ENCODE measurements around the gene ATP13A2.

ATP13A2 gene

DNA sequence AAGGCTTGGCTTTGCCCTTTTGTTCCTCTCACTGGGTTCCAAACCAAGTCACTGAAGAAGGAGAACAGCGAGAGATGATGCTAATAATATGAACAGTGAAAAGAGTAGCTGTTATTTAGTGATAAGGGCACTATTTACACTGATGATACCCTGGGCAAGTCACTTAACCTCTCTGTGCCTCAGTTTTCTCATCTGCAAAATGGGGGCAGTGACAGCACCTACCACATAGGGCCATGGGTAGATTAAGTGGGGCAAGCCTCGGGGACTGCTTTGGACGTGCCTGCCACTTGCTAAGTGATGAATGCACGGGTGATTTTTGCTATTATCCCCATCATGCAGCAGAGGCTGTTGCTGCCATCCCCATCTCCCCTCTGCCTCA is 9.2 kb downstream of the ATP13A2 start:
- no peak for DNase-seq

DNA sequence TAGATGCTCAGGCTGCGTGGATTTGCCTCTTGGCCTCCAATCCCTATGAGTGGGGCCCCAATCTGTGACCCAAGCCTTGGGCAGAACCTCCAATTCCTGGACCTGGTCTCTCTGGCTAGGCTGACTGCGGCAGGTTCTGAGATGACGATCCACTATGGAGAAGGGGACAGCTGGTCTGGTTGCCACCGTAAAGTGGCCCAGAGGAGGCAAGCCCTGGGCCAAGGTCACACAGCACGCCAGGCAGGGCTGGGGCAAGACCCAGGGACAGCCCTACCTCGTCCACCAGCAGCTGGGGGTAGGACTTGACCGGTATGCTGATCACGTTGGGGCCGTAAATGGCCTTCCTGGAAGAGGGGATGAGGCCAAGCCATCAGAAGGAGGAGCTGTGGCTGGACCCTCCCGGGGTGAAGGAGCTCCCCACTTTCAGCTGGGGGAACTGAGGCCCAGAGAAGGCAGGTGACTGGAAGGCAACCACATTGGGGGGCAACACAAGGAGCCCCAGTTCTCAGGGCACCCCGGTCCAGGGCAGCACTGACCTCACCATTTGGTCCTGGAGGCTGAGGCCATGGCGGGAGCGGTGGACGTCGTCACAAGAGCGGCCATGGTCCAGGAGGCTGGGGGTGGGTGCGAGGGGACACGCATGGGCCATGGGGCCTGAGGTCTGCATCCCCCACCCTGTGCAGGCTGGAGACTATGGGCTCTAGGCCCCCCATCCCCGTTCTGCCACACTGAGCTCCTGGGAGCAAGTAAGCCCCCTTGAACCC is 9.8 kb downstream of the ATP13A2 start:
- no peak for DNase-seq

DNA sequence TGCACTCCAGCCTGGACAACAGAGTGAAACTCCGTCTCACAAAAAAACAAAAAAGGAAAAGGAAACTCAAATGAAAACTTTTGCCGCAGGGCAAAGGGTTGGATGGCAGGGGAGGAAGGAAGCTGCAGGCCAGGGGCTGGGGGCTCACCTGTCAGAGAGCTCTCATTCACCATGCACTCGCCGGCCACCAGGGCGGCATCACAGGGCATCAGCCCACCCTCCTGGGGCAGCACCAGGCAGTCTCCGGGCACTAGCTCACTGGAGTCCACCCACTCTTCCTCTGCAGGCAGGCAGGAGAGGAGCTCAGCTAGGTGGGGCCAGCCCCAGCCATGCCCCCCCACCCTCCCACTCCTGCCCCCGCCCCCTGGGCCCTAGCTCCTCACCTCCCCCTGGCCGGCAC is 11.9 kb downstream of the ATP13A2 start:
- no peak for DNase-seq

DNA sequence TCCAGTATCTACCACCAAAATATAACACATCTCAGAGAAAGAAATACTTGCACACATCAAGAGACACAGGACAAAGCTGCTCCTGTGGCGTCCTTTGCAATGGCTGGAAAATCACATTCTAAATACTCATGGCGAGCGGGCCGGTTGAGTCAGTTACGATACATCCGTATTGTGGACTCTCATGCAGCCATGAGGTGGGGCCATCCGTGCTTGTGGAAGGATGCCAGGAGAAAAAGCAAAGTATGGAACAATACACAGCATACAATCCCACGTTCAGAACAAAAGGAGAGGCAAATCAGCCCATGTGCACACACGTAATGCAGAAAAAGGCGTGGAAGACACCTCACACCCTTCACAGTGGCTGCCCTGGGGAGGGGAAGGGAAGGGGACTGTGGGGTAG is 13.1 kb downstream of the ATP13A2 start:
- no peak for DNase-seq

DNA sequence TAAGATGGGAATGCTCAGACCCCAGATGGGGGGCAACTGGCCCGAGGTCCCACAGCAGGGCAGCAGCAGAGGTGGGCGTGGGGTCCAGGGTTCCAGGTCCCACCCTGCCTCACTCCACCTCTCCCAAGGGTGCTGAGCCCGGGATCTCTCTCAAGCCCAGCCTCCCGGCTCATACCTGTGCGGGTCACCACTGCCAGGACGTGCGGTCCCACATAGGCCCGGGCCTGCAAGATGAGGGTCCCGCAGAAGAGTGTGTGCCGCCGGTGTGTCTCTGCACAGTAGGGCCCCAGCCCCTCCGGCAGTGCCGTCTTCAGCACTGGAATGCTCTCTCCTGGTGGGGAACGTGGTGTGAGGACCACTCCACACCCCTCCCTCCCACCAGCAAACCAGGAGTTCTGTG is 14.9 kb downstream of the ATP13A2 start:
- no peak for DNase-seq

DNA sequence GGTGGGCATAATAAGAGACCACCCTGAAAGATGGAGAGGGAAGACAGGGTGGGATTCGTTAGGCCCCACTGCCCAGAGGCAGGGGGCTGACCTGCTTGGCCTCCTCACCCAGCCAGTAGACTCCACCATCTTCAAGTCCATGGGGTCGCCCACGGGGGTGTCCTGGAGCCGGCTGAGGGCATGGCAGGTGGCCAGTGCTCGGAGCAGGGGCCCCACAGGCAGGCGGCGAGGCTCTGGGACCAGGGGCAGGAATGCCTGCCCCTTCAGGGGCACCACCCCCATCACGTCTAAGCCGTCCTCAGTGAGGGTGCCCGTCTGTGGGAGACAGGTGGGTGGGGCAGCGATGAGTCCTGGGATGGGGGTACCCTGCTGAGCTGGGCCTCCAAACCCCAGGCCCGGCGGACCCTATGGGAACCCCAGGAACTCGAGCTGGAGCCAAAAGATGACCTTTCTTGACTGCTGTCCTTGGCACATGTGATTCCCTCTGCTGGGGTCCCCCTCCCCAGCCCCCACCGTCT is 18.1 kb downstream of the ATP13A2 start:
- no peak for DNase-seq

DNA sequence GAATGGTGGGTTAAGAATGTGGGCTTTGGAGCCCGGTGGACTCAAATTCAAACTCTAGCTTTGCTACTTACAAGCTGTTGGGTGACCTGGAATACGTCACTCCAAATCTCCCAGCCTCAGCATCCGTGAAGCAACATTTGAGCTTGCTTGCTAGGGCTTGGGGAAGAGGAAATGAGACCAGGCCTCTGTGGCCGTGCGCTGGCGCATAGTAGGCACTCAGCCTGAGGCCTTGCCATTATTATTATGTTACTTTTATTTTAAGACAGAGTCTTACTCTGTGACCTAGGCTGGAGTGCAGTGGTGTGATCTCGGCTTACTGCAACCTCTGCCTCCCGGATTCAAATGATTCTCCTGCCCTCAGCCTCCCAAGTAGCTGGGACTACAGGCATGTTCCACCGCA is 19.1 kb downstream of the ATP13A2 start:
- no peak for DNase-seq

DNA sequence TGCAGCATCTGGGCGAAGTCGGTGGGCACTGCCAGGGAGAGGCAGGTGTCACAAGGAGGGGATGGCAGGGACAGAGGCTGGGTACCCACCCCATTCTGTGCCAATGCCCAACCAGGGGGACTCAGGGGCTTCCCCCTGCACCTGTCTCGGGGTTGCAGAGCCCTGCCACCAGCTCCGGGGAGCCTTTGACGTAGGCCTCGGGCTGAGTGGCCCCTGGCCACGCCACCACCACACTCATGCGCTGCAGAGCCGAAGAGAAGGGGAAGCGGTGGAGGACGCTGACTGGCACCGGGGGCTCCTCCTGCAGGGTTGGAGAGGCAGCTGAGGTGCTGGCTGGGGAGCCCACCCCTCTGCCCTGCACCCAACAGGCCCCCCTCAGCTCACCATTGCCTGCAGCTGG is 19.6 kb downstream of the ATP13A2 start:
- DNase-seq = no peak

DNA sequence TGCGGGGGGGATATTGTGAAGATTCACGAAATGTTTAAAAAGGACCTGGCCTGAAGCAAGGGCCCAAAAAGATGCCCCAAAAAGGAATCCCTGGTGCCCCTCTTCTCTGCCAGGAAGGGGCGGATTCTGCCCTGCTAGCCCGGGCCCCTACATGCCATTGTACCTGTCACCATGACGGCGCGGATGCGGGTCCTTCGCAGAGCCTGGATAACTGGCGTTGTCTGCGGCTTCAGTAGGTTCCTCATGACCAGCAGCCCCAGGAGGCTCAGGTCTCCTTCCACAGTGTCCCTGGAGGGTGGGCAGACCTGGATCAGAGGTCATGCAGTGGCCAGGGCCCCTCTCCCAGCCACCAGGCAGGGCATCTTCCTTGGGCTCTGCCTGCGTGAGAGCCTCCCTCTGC is 20.2 kb downstream of the ATP13A2 start:
- DNase-seq = no peak

DNA sequence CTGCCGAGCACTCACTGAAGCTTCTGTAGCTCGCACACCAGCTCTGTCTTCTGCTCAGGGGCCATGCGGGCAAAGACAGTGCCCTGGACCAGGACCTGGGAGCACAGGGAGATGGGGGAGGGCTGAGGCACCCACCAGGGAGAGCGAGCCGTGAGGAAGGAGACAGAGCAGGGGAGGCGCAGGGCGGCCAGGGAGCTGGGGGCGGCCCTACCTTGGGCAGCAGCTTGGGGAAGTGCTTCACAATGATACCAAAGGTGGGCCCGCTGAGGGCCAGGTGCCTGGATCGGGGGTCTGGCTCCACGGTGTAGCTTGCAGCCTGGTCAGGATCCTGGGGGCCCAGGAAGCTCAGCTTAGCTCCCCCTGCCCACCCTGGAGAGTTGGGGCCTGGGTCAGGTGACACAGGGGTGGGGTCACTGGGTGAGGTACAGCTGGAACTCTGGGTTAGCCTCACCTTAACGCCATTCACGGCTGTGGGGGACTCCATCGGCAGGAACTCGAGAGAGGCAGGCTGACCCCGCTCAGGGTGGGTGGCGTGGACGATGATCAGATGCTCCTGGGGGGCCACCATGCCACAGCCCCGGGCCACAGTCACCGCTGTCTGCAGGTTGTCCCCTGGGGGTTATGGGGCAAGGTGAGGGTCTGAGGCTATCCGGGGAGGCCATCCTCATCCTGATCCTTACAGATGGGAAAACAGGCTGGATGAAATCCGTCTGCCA is 21.9 kb downstream of the ATP13A2 start:
- DNase-seq = no peak

DNA sequence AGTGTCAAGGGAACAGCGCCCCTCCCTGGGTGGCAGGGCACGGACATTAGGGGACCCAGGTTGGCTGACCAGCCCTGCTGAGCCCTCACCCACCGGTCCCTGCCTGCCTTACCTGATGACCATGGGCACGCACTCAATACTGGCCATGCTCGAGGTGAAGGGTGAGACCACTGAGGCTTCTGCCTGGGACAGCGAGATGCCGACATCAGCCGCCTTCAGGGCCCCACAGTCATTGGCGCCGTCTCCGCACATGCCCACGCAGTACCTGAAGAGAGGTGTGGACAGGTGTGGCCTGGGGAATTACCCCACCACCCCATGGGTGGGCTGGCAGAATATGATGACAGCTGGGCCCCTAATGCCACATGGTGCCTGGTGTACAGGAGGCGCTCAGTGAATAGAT is 23.5 kb downstream of the ATP13A2 start:
- DNase-seq = no peak

DNA sequence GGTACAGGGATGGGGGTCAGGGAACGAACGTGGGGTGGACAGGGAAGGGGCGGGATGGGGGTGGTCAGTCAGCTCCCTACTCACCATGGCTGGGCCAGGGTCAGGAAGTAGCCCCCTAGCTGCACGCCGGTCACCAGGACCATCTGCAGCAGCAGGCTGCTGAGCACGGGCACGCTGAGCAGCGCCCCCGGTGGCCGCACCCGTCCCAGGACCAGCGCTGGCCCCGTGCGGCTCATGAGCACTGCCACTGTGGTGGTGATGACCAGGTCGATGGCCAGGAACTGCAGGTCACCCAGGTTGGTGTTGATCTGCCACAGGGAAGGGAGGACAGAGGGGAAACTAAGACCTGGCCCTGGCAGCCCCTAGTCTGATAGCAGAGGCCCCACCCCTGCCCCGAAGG is 24.8 kb downstream of the ATP13A2 start:
- no peak for DNase-seq

DNA sequence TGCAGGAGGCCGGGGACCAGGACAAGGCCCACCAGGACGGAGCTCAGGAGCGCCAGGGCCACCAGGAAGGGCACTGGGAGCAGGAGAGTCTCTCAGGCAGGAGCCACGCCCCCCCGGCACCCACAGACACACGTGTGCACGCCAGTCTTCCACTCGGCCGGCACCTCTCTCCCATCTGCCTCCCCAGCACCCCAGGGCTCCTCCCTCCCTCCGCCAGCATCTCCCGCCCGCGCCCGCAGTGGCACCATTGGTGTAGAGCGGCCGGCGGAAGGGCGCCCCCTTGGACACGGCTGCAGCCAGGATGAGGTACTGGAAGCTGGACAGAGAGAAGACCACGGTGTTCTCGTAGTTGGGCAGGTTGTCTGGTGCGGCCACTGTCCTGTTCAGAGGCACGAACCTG is 25.2 kb downstream of the ATP13A2 start:
- no peak for DNase-seq

DNA sequence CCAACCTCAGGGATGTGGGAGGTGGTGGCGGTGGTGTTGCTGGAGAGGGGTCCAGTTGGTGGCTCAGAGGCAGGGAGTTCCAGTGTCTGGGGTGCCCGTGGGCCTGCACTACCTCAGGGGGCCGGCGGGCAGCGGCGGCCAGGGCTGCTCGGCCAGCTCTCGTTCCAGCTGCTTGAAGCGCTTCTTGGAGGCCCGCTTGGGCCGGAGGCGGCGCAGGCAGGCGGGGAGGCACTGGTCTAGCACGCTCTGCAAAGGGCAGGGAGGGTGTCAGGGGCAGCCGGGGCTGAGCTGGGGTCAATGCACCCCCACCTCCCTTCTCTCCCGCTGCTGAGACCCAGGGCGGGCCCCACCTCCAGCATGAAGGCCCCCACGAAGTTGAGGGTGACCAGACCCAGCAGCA is 25.6 kb downstream of the ATP13A2 start:
- no peak for DNase-seq

DNA sequence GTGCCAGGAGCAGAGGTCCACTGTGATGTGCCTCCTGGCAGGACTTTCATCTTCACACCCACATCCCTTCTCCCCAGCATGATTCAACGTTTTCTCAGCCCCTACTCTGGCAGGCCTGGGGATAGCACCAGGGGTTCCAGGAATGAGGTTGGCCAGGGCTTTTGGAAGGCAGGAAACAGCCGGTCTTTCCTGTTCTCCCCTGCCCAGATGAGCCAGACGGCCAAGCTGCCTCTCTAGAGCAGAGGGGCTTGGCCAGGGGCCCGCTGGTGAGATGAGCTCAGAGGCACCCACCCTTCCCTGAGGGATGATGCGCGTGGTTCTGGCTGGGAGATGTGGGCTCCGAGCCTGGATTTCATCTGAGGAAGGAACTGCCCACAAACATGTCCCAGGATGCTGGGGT is 27.0 kb downstream of the ATP13A2 start:
- no peak for DNase-seq

DNA sequence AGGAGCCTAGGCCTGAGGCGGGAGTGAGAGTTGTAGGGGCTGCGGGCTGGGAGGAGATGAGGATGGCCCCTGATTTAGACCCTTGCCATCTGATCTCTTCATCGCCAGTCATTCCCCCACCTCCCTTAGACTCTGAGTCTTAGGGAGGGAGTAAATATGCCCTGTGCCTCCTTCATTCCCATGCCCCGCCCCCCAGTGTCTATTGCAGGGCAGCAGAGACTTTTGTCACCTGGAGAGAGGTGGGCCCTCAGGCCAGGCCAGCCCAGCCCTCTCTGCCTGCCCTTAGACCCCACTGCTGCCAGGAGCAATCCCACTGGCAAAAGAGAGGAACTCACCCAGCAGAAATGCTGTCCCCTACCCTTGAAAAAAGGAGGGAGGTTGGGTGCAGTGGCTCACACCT is 28.1 kb downstream of the ATP13A2 start:
- no peak for DNase-seq

DNA sequence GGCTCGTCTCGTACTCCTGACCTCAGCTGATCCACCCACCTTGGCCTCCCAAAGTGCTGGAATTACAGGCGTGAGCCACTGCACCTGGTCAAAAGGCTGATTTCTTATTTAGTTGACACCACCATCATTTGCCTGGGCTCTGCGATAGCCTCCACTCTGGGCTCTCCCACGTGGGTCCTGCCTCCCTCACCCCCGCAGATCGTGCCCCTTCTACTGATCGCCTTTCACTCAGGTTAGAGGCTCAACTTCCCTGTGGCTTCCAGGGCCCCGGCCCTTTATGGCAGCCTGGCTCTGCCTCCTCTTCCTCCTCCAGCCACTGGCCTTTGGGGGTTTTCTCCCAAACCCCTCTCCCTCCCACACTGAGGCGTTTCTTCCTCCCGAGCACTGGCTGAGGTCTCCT is 28.8 kb downstream of the ATP13A2 start:
- no peak for DNase-seq

DNA sequence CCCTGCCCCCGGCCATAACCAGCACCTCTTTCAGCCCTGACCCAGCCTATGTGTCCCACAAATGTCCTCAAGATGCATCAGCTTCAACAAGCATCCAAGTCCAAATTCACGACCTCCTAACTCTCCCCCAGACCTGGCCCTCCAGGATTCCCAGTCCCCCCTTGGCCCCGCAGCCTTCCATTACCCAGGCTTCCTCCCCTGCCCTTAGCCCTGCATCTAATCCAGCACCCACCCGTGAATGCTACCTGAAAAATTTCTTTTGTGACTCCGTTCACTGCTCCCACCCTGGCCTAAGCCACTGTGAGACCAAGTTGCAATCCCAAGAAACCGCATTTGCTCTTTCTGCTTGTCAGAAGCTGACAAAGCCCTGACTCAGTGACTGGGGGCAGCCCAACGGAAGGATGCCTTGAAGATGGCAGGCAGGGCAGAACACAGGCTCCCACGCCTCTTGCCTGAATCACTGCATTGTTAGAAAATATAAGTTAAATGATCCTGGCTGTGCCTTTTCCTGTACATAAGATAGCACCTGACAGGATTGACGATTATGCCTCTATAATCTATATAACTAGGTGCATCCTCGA is 30.4 kb downstream of the ATP13A2 start:
- no peak for DNase-seq

DNA sequence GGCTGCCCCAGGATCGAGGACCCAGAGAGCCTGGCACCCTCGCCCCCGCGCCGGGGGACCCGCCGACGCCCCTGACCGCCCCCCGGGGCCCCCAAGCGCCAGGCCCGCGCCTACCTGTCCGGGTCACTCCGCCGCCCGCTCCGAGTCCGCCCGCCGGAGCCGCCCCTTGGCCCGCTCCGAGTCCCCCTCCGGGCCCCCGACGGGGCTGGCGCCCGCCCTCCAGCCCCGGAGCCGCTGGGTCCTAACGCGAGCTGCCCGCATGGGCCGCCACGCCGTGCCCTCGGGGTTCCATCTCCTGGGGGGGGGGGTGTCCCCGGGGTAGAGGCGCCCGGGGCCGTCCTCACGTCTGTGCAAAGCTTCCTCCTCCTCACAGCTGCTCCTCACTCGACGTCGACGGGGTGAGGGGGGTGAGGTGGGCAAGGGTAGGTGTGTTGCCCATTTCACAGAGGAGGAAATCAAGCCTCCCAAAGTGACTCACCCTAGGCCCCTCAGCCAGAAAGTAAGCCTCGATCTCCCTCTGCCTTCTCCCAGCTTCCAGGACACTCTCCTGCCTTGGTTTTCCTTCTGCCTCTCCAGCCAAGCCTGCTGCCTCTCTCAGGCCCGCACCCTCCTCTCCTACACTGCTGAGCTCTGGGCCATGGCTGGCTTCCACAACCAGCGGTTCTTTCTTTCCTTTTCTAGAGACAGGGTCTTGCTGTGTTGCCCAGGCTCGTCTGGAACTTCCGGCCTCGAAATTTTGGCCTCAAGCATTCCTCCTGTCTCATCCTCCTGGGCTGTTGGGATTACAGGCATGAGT is 31.1 kb downstream of the ATP13A2 start, which contains the start of gene MFAP2:
Gene MFAP2, minus strand, starts transcription at position 148 of the 796 bp plus-strand sequence. CDS start 2,347 bp downstream, outside the sequence.
- DNase-seq = no peak

DNA sequence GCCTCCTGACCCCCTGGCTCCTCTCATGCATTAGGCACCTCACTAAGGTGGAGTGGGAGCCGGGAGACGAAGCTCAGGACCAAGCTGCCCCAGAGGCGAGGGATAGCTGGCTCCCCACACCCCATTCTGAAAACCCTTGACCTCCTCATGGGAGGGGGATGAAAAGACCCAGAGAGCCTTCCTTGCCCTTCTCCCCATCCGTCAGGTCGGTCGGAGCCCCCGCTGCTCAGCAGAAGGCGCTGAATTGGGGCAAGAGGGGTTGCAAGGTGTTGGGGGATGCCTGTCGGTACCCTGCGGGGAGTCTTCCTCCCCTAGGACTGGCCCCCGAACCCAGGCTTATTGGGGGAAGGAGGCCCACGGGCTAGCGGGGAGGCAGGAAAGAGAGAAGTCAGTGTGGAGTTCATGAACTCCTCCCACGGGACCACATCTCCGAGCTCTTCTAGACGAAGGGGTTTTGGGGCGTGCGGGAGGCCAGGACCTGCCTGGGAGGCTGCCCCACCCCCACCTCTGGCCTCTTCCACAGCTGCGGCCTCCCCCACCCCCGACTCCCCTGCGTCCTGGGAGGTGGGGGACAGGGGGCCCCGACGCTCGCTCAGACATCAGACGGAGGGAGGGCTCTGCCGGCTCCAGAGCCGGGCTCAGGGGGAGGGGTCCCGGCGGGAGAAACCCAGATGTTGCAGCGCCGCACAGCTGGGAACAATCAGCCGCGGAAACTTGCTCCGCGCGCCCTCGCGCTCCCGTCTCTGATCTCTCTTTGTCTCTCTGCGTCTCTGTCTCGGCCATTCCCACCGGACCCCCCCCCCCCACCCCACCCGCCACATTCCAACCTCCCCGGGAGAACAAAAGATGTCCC is 32.0 kb downstream of the ATP13A2 start:
- DNase-seq = no peak

DNA sequence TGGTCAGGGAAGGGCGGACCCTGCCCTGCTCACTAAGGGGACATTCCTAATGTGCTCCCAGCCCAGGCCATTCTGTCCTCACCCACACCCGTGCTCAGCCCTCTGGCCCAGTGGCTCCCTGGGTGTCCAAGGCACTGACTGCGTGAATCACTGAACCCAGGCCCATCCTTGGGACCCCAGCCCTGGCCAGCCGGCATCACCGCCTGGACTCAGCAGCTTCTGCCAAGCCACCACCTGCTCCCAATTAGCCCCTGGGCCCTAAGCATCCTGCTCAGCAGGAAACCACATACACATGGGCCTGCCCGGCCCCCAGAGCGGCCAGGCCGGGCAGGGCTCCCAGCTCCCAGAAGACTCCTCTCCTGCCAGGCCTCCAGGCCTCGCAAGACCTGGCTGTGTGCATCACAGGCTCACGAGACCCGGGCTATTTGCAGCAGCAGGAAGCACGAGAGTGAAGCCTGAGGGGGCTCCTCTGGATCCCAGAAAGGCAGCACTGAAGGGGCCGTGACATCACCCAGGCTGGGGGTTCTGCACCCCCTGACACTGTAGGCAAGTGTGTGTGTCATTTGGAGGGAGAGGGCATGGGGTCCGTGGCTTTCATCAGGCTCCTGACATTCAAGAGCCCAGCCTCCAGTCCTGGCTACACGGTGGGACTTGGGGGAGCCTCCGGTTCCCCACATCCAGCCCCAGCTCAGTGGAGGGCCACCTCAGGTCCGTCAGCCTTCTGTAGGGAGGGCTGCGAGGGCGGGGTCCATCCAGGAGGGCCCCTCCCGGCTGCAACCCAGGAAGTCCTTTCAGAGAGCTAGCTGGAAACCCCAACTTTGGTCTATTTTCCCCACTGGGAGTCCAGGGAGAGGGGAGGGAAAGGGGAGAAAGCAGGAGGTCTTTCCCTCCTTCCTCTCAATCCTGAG is 32.9 kb downstream of the ATP13A2 start:
- DNase-seq = no peak
